ENCODE measurements around the gene PIP5K1B.

PIP5K1B gene

DNA sequence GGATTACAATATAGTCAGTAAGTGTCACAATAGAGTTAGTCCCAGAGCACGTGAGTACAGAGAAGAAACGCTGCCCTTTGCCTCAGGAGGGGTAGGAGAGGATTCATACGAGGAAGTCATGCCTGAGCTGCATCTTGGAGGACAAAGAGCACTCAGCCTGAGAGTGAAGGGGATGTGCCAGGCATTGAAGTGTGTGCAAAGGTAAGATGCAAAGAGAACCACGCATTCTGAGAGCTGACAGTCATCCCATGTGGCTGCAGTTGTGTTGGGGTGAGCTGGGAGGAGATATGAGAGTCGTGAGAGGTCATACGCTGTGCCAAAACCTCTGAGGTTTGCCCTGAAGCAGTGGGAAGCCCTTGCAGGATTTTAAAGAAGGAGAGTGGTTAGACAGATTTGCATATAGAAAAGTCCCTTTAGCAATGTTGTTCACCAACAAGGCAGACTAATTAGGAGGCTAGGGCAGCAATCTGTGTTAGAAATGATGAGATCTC is 97.5 kb downstream of the PIP5K1B start:
- no peak for ATAC-seq
- no peak for TF ChIP-seq ZFP30 (CRISPR knock-in tag; IDR thresholded peaks at IDR 0.05)
- no peak for TF ChIP-seq PATZ1 (CRISPR knock-in tag; IDR thresholded peaks at IDR 0.05; ENCODE audit: borderline replicate concordance)
- no peak for TF ChIP-seq TOX (CRISPR knock-in tag; IDR thresholded peaks at IDR 0.05; ENCODE audit: borderline replicate concordance)
- no peak for TF ChIP-seq ISL1 (CRISPR knock-in tag; IDR thresholded peaks at IDR 0.05)
- TF ChIP-seq TSHZ2 (CRISPR knock-in tag; IDR thresholded peaks at IDR 0.05), result no peak
- TF ChIP-seq GLIS3 (CRISPR knock-in tag; IDR thresholded peaks at IDR 0.05), result no peak
- no peak for TF ChIP-seq ZC3H10 (CRISPR knock-in tag; IDR thresholded peaks at IDR 0.05)
- no peak for TF ChIP-seq ARNTL (CRISPR knock-in tag; IDR thresholded peaks at IDR 0.05; ENCODE audit: borderline replicate concordance, low read depth)
- TF ChIP-seq POU6F1 (CRISPR knock-in tag; IDR thresholded peaks at IDR 0.05; ENCODE audit: borderline replicate concordance, low read depth), result no peak
- TF ChIP-seq ZFP3 (CRISPR knock-in tag; IDR thresholded peaks at IDR 0.05), result no peak
- TF ChIP-seq ZNF70 (CRISPR knock-in tag; IDR thresholded peaks at IDR 0.05), result no peak
- TF ChIP-seq RARB (CRISPR knock-in tag; IDR thresholded peaks at IDR 0.05), result no peak
- TF ChIP-seq PPARA (CRISPR knock-in tag; IDR thresholded peaks at IDR 0.05; ENCODE audit: borderline replicate concordance), result no peak
- no peak for TF ChIP-seq TCF4 (CRISPR knock-in tag; IDR thresholded peaks at IDR 0.05; ENCODE audit: borderline replicate concordance)
- no peak for TF ChIP-seq SNAI2 (CRISPR knock-in tag; IDR thresholded peaks at IDR 0.05)
- TF ChIP-seq, protein P1, sequence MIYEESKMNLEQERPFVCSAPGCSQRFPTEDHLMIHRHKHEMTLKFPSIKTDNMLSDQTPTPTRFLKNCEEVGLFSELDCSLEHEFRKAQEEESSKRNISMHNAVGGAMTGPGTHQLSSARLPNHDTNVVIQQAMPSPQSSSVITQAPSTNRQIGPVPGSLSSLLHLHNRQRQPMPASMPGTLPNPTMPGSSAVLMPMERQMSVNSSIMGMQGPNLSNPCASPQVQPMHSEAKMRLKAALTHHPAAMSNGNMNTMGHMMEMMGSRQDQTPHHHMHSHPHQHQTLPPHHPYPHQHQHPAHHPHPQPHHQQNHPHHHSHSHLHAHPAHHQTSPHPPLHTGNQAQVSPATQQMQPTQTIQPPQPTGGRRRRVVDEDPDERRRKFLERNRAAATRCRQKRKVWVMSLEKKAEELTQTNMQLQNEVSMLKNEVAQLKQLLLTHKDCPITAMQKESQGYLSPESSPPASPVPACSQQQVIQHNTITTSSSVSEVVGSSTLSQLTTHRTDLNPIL (CRISPR knock-in tag; IDR thresholded peaks at IDR 0.05; ENCODE audit: low read depth), result no peak
- TF ChIP-seq ZNF565 (CRISPR knock-in tag; conservative IDR thresholded peaks at IDR 0.05; ENCODE audit: low read depth), result no peak
- no peak for TF ChIP-seq CSDC2 (CRISPR knock-in tag; IDR thresholded peaks at IDR 0.05)
- no peak for TF ChIP-seq BACH2 (CRISPR knock-in tag; IDR thresholded peaks at IDR 0.05; ENCODE audit: borderline replicate concordance)

DNA sequence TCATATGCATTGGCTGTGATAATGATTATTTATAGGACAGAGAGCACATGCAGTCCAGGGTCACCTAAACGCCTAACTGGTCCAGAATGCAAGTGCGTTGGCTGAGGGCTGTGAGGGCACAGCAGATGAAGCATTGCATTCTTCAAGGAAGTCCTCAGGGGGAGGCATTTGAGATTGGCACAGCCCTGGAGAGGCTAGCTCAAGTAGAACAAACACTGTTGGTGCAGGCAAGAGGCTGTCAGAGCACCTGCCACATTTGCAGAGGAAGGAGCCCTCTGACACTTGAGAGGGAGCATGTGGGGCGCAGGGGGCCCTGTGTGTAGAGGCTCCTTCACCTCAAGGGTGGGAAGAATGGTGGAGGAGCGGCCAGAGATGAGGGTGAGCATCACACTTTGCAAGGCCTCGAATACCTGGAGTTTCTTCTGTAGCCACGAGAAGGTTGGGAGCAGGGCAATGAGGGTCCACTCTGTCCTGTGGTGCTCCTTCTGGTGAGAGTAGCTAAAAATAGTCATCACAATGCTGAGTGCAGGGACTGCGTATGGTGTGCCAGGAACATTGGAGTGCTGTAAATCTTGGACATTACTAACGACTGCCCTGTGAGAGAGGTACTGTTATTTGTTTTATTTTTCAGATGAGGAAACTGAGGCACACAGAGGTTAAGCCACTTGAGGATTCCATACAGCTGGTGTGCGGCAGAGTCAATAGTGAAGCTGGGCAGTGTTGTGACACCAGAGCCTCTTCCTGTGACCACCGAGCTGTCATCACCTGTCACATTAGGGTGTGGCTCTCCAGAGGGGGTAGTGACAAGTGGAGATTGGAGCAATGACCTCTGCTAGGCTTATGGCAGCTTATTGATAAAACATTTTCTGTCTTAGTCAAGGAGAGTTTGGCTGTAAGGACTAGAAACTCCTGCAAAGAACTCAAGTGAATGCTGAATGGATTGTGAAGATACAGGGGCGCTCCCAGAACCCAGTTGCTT is 100.2 kb downstream of the PIP5K1B start:
- ATAC-seq, result no peak
- TF ChIP-seq GLIS3 (CRISPR knock-in tag; IDR thresholded peaks at IDR 0.05) (no peak), BACH2 (CRISPR knock-in tag; IDR thresholded peaks at IDR 0.05; ENCODE audit: borderline replicate concordance) (no peak), OSR1 (CRISPR knock-in tag; IDR thresholded peaks at IDR 0.05) (no peak), POU6F1 (CRISPR knock-in tag; IDR thresholded peaks at IDR 0.05; ENCODE audit: borderline replicate concordance, low read depth) (no peak), PPARA (CRISPR knock-in tag; IDR thresholded peaks at IDR 0.05; ENCODE audit: borderline replicate concordance) (no peak), CSRNP3 (CRISPR knock-in tag; IDR thresholded peaks at IDR 0.05) (no peak), CSDC2 (CRISPR knock-in tag; IDR thresholded peaks at IDR 0.05) (no peak), RARB (CRISPR knock-in tag; IDR thresholded peaks at IDR 0.05) (no peak), TOX (CRISPR knock-in tag; IDR thresholded peaks at IDR 0.05; ENCODE audit: borderline replicate concordance) (no peak)

Data from SK-N-SH treated with all-trans-retinoic acid at 6 μM for 48 hours (cell line).